Measurements from ENCODE around the gene ASPRV1.

Gene ASPRV1

GRCh38 chr2:69962986-69963730 is 1.7 kb upstream of the ASPRV1 start:
- no peaks in the 10 kb centered on the region for H3K27me3 Mint-ChIP-seq (ENCODE audit: low read depth)
- no peak overlapping the region for H3K27ac Mint-ChIP-seq
- no peak overlapping the region for H3K4me3 Mint-ChIP-seq
- no peaks in the 10 kb centered on the region for H3K36me3 Mint-ChIP-seq (ENCODE audit: low read depth)
- TF ChIP-seq CTCF (IDR thresholded peaks at IDR 0.05; ENCODE audit: unreplicated experiment in 3 of 3): no peak
- no peaks in the 10 kb centered on the region for H3K4me1 Mint-ChIP-seq
- H3K9me3 Mint-ChIP-seq: no peaks in the 10 kb centered on the region

- no peak overlapping the region for H3K4me3 Mint-ChIP-seq
These were observed 610 bp downstream of the ASPRV1 start for GRCh38 chr2:69960821-69961220.

GRCh38 chr2:69959425-69959824 is 2.0 kb downstream of the ASPRV1 start:
- no peaks in the 10 kb centered on the region for H3K36me3 Mint-ChIP-seq (ENCODE audit: low read depth)
- H3K4me3 Mint-ChIP-seq: no peak overlapping the region
- TF ChIP-seq CTCF (IDR thresholded peaks at IDR 0.05; ENCODE audit: unreplicated experiment in 3 of 3): no peak
- no peaks in the 10 kb centered on the region for H3K9me3 Mint-ChIP-seq
- no peak overlapping the region for H3K27ac Mint-ChIP-seq
- H3K4me1 Mint-ChIP-seq: no peaks in the 10 kb centered on the region
- H3K27me3 Mint-ChIP-seq (ENCODE audit: low read depth): no peaks in the 10 kb centered on the region

More at GRCh38 chr2:69960821-69961220, 610 bp downstream of the ASPRV1 start:
- H3K27ac Mint-ChIP-seq: no peak overlapping the region
- TF ChIP-seq CTCF (IDR thresholded peaks at IDR 0.05; ENCODE audit: unreplicated experiment in 3 of 3): no peak
- H3K27me3 Mint-ChIP-seq (ENCODE audit: low read depth): no peaks in the 10 kb centered on the region
- no peaks in the 10 kb centered on the region for H3K9me3 Mint-ChIP-seq
- no peaks in the 10 kb centered on the region for H3K36me3 Mint-ChIP-seq (ENCODE audit: low read depth)
- H3K4me1 Mint-ChIP-seq: no peaks in the 10 kb centered on the region

GRCh38 chr2:69958480-69958879 is 3.0 kb downstream of the ASPRV1 start:
- Mint-ChIP-seq H3K9me3 (no peaks in the 10 kb centered on the region), H3K4me3 (no peak overlapping the region), H3K4me1 (no peaks in the 10 kb centered on the region), H3K27ac (no peak overlapping the region), H3K36me3 (ENCODE audit: low read depth) (no peaks in the 10 kb centered on the region), H3K27me3 (ENCODE audit: low read depth) (no peaks in the 10 kb centered on the region)
- no peak for TF ChIP-seq CTCF (IDR thresholded peaks at IDR 0.05; ENCODE audit: unreplicated experiment in 3 of 3)

- H3K36me3 Mint-ChIP-seq (ENCODE audit: low read depth): no peaks in the 10 kb centered on the region
- no peak for TF ChIP-seq CTCF (IDR thresholded peaks at IDR 0.05; ENCODE audit: unreplicated experiment in 3 of 3)
- H3K9me3 Mint-ChIP-seq: no peaks in the 10 kb centered on the region
- H3K4me1 Mint-ChIP-seq: no peaks in the 10 kb centered on the region
- H3K27me3 Mint-ChIP-seq (ENCODE audit: low read depth): no peaks in the 10 kb centered on the region
- no peak overlapping the region for H3K27ac Mint-ChIP-seq
- H3K4me3 Mint-ChIP-seq: no peak overlapping the region
These were observed 3.5 kb downstream of the ASPRV1 start for GRCh38 chr2:69957965-69958364.

GRCh38 chr2:69956475-69956979 is 4.9 kb downstream of the ASPRV1 start:
- no peaks in the 10 kb centered on the region for H3K36me3 Mint-ChIP-seq (ENCODE audit: low read depth)
- no peaks in the 10 kb centered on the region for H3K9me3 Mint-ChIP-seq
- H3K4me3 Mint-ChIP-seq: no peak overlapping the region
- H3K27ac Mint-ChIP-seq: no peak overlapping the region
- TF ChIP-seq CTCF (IDR thresholded peaks at IDR 0.05; ENCODE audit: unreplicated experiment in 3 of 3): no peak
- H3K4me1 Mint-ChIP-seq: no peaks in the 10 kb centered on the region
- H3K27me3 Mint-ChIP-seq (ENCODE audit: low read depth): no peaks in the 10 kb centered on the region
